CD4-positive, alpha-beta T cell (primary cell): ENCODE data around the gene COMMD7. TPM values are rescaled to one million over a fixed set of nuclear protein-coding genes. Genes with fewer than 3 reads are reported as not detected.

Source experiments
- ATAC-seq: fragments of 200-7000 bp; cut with Tn5 transposase; one replicate; pipeline ENCODE4 v1.10.0; 2022; ENCODE audit warnings: mild to moderate bottlenecking; ENCODE audit not compliant: poor library complexity
- CTCF ChIA-PET: fragments of 350-600 bp; sonication (Branson Sonifier 250); formaldehyde crosslinking; loops from one replicate; lab custom pipeline; 2021; ENCODE audit warnings: antibody characterized with exemption, inconsistent platforms; lab: Charles Lee
- POLR2A ChIA-PET: fragments of 350-600 bp; sonication (Branson Sonifier 250); formaldehyde crosslinking; loops from one replicate; lab custom pipeline; 2021; ENCODE audit warnings: antibody characterized with exemption, inconsistent platforms; lab: Charles Lee
- DNase-seq, 14 experiments: peaks; one replicate each; pipeline ENCODE4 v3.0.0-alpha.2; 2013 to 2020; ENCODE audit warnings: mixed read lengths in 2 of 14
- H3K27ac ChIP-seq, 2 donors: one replicate each; pipeline versions ENCODE4 v1.5.1 to v1.7.0; 2013; ENCODE audit warnings: low read length in 2 of 2, low read depth in 1 of 2, mild to moderate bottlenecking in 1 of 2
- H3K27me3 ChIP-seq, 2 experiments: 1 replicate in 1 of 2; 2 replicates in 1 of 2; pipeline versions ENCODE4 v1.6.1 to v1.7.0; 2013; ENCODE audit warnings: low read length in 2 of 2, control low read depth in 1 of 2, mild to moderate bottlenecking in 1 of 2, moderate library complexity in 1 of 2; ENCODE audit not compliant: insufficient read depth in 2 of 2, control insufficient read depth in 1 of 2
- H3K36me3 ChIP-seq: one replicate; pipeline ENCODE4 v1.6.1; 2013; ENCODE audit warnings: low read length, control low read depth; ENCODE audit not compliant: insufficient read depth
- H3K4me1 ChIP-seq: one replicate; pipeline ENCODE4 v1.6.1; 2013; ENCODE audit warnings: low read length, control low read depth; ENCODE audit not compliant: insufficient read depth
- H3K4me3 ChIP-seq: one replicate; pipeline ENCODE4 v1.5.1; 2013; ENCODE audit warnings: mild to moderate bottlenecking, low read length, moderate library complexity
- H3K9me3 ChIP-seq, 2 experiments: 1 replicate in 1 of 2; 2 replicates in 1 of 2; pipeline versions ENCODE4 v1.6.1 to v1.7.0; 2013; ENCODE audit warnings: low read length in 2 of 2, mild to moderate bottlenecking in 2 of 2, control low read depth in 1 of 2, moderate library complexity in 1 of 2; ENCODE audit not compliant: control insufficient read depth in 1 of 2, insufficient read depth in 1 of 2
- H3K27ac Mint-ChIP-seq: one replicate; pipeline ENCODE4 v1.8.0; 2020; ENCODE audit warnings: mixed read lengths
- H3K27me3 Mint-ChIP-seq: one replicate; pipeline ENCODE4 v1.8.0; 2021; ENCODE audit warnings: mixed read lengths
- H3K36me3 Mint-ChIP-seq: one replicate; pipeline ENCODE4 v1.8.0; 2021; ENCODE audit warnings: low read depth, mixed read lengths
- H3K4me1 Mint-ChIP-seq: one replicate; pipeline ENCODE4 v1.8.0; 2021; ENCODE audit warnings: low read depth, mixed read lengths
- H3K4me3 Mint-ChIP-seq: one replicate; pipeline ENCODE4 v1.8.0; 2020; ENCODE audit warnings: mild to moderate bottlenecking, mixed read lengths
- H3K9me3 Mint-ChIP-seq: one replicate; pipeline ENCODE4 v1.8.0; 2020; ENCODE audit warnings: mixed read lengths
- CTCF ChIP-seq: fragments of 200-600 bp; IDR thresholded peaks from one replicate; pipeline ENCODE4 v1.8.0; 2022; ENCODE audit warnings: antibody characterized with exemption, mild to moderate bottlenecking
- intact Hi-C, 2 experiments: fragments of 100-400 bp; cut with DNase I in 1 of 2; cut with micrococcal nuclease in 1 of 2; formaldehyde crosslinking; loops; one replicate each; pipeline versions ENCODE4 v1.15.1 to v1.9.0; 2023 to 2025; cut with DNase I, micrococcal nuclease
- total RNA-seq, 174 experiments: library from RNA in 2 of 174; stranded (reverse) in 2 of 174; gene quantifications; one replicate each; pipeline ENCODE4 v1.2.3 and lab custom pipeline; 2021 to 2026

The COMMD7 gene
- total RNA-seq, 2 experiments from 2014 or later, result 30.3 to 30.4 TPM

- ATAC-seq (no peak), DNase-seq (no peak)
- H3K4me3 ChIP-seq, result no peak overlapping the region
- H3K27ac ChIP-seq, result no peak overlapping the region
- H3K4me1 ChIP-seq, result peaks cover 20% of the 10 kb centered on the region
- Mint-ChIP-seq H3K4me1 (peaks cover 13% of the 10 kb centered on the region), H3K27me3 (no peaks in the 10 kb centered on the region), H3K4me3 (peak overlapping the region; percentile 79), H3K36me3 (no peaks in the 10 kb centered on the region), H3K27ac (no peak overlapping the region), H3K9me3 (no peaks in the 10 kb centered on the region)
- no peaks in the 10 kb centered on the region for H3K27me3 ChIP-seq
- H3K36me3 ChIP-seq, result no peaks in the 10 kb centered on the region
- ChIA-PET POLR2A (interaction anchor here (1.0 to 2.4 kb wide), 3 partner anchors 14 to 26 kb away, joined by 3 to 22 read pairs (median 11); partner anchors contain the start of gene COMMD7), CTCF (interaction anchor here (1.2 to 2.7 kb wide), 2 partner anchors 14 to 28 kb away, joined by 3 to 16 read pairs; no protein-coding TSS in a partner anchor)
- no peaks in the 10 kb centered on the region for H3K9me3 ChIP-seq
- no peak for TF ChIP-seq CTCF
- intact Hi-C loops, result no loop called here
These were observed 21.0 kb upstream of the COMMD7 start for GRCh38 chr20:32764005-32764960.

- DNase-seq (peak in 3 of 14 experiments; percentile 13 to 46 (median 38)), ATAC-seq (peak; percentile 31)
- ChIA-PET POLR2A (interaction anchor here (0.7 to 2.4 kb wide), 5 partner anchors 8 to 182 kb away, joined by 3 to 22 read pairs (median 5); partner anchors contain the start of gene COMMD7), CTCF (interaction anchor here (1.0 to 2.7 kb wide), 7 partner anchors 10 to 27 kb away, joined by 3 to 16 read pairs (median 4); partner anchors contain the start of gene COMMD7)
- Histone ChIP-seq H3K27ac (no peak overlapping the region), H3K36me3 (no peaks in the 10 kb centered on the region), H3K4me1 (peaks cover 20% of the 10 kb centered on the region), H3K27me3 (no peaks in the 10 kb centered on the region), H3K4me3 (peak overlapping the region; percentile 67), H3K9me3 (no peaks in the 10 kb centered on the region)
- Mint-ChIP-seq H3K27ac (no peak overlapping the region), H3K4me1 (peaks cover 13% of the 10 kb centered on the region), H3K4me3 (peak overlapping the region; percentile 88), H3K9me3 (no peaks in the 10 kb centered on the region), H3K36me3 (no peaks in the 10 kb centered on the region), H3K27me3 (no peaks in the 10 kb centered on the region)
- intact Hi-C loops, result no loop called here
- TF ChIP-seq CTCF, result no peak
These were observed 20.1 kb upstream of the COMMD7 start for GRCh38 chr20:32763202-32764004.

- intact Hi-C loops, result loop anchor here in 1 of 2 experiments (1.0 kb wide), 1 partner anchor 19 kb away; the partner anchor contains the start of gene COMMD7
- Histone ChIP-seq H3K27ac (no peak overlapping the region), H3K4me3 (peak overlapping the region; percentile 67), H3K4me1 (peaks cover 20% of the 10 kb centered on the region), H3K36me3 (no peaks in the 10 kb centered on the region), H3K27me3 (no peaks in the 10 kb centered on the region), H3K9me3 (no peaks in the 10 kb centered on the region)
- Mint-ChIP-seq H3K27me3 (no peaks in the 10 kb centered on the region), H3K36me3 (no peaks in the 10 kb centered on the region), H3K4me1 (peaks cover 13% of the 10 kb centered on the region), H3K9me3 (no peaks in the 10 kb centered on the region), H3K4me3 (peak overlapping the region; percentile 88), H3K27ac (no peak overlapping the region)
- ATAC-seq (peak; percentile 35), DNase-seq (peak in 6 of 14 experiments; percentile 7 to 50 (median 24))
- TF ChIP-seq CTCF, result no peak
- CTCF ChIA-PET, result interaction anchor here (1.0 to 2.7 kb wide), 7 partner anchors 10 to 26 kb away, joined by 3 to 16 read pairs (median 4); partner anchors contain the start of gene COMMD7
- POLR2A ChIA-PET, result interaction anchor here (0.7 to 2.4 kb wide), 4 partner anchors 8 to 182 kb away, joined by 3 to 22 read pairs (median 8); partner anchors contain the start of gene COMMD7
These were observed 19.5 kb upstream of the COMMD7 start for GRCh38 chr20:32762754-32763201.
